HG03175 (cell line): ENCODE results near the gene HDAC9.

Source experiments
- ATAC-seq: cut with Tn5 transposase; IDR thresholded peaks from one replicate; pipeline ENCODE4 v1.9.1; 2021; ENCODE audit warnings: mild to moderate bottlenecking, moderate library complexity; ENCODE audit not compliant: unreplicated experiment

HDAC9 gene

GRCh38 chr7:18653381-18654155 is 158.0 kb downstream of the HDAC9 start:
- no peak for ATAC-seq

GRCh38 chr7:18654709-18655108 is 159.2 kb downstream of the HDAC9 start:
- no peak for ATAC-seq

- ATAC-seq: no peak
Measured at GRCh38 chr7:18655506-18655905, 160.0 kb downstream of the HDAC9 start.

- no peak for ATAC-seq
Measured at GRCh38 chr7:18655912-18656311, 160.4 kb downstream of the HDAC9 start.

GRCh38 chr7:18656362-18656761 is 160.8 kb downstream of the HDAC9 start:
- ATAC-seq: no peak

GRCh38 chr7:18659746-18660145 is 164.2 kb downstream of the HDAC9 start:
- no peak for ATAC-seq

- ATAC-seq: no peak
Measured at GRCh38 chr7:18663321-18663720, 167.8 kb downstream of the HDAC9 start.

GRCh38 chr7:18666107-18666728 is 170.7 kb downstream of the HDAC9 start:
- peak; percentile 98 for ATAC-seq

GRCh38 chr7:18667466-18667865 is 171.9 kb downstream of the HDAC9 start:
- no peak for ATAC-seq

GRCh38 chr7:18671176-18671575 is 175.6 kb downstream of the HDAC9 start:
- ATAC-seq: no peak

GRCh38 chr7:18675579-18675978 is 180.0 kb downstream of the HDAC9 start:
- ATAC-seq: no peak

- no peak for ATAC-seq
Measured at GRCh38 chr7:18679261-18679660, 183.7 kb downstream of the HDAC9 start.

- no peak for ATAC-seq
Measured at GRCh38 chr7:18680576-18680975, 185.0 kb downstream of the HDAC9 start.

- ATAC-seq: no peak
Measured at GRCh38 chr7:18684916-18685315, 189.4 kb downstream of the HDAC9 start.

GRCh38 chr7:18685971-18686370 is 190.4 kb downstream of the HDAC9 start:
- no peak for ATAC-seq

GRCh38 chr7:18689551-18689950 is 194.0 kb downstream of the HDAC9 start:
- no peak for ATAC-seq

GRCh38 chr7:18693406-18693805 is 197.9 kb downstream of the HDAC9 start:
- no peak for ATAC-seq

- ATAC-seq: no peak
Measured at GRCh38 chr7:18693816-18694215, 198.3 kb downstream of the HDAC9 start.

GRCh38 chr7:18694484-18694883 is 198.9 kb downstream of the HDAC9 start:
- no peak for ATAC-seq

GRCh38 chr7:18694911-18695310 is 199.4 kb downstream of the HDAC9 start:
- no peak for ATAC-seq

GRCh38 chr7:18698258-18698734 is 202.7 kb downstream of the HDAC9 start:
- no peak for ATAC-seq

GRCh38 chr7:18700147-18700546 is 204.6 kb downstream of the HDAC9 start:
- peak; percentile 65 for ATAC-seq
